Hepatocyte (in vitro differentiated cells): ENCODE data around the gene KRT7. TPM values are rescaled to one million over a fixed set of nuclear protein-coding genes. Genes with fewer than 3 reads are reported as not detected.

Experiments
- DNase-seq: peaks from one replicate; pipeline ENCODE4 v3.0.0-alpha.2; 2016; ENCODE audit warnings: low spot score
- H2AFZ ChIP-seq: fragments of 200-600 bp; sonication (generic); 2 replicates; pipeline ENCODE4 v1.6.0; 2016; ENCODE audit warnings: antibody characterized with exemption, mild to moderate bottlenecking
- H3K27ac ChIP-seq: fragments of 200-600 bp; sonication (generic); 2 replicates; pipeline ENCODE4 v1.5.1; 2016; ENCODE audit warnings: mild to moderate bottlenecking
- H3K27me3 ChIP-seq: fragments of 200-600 bp; sonication (generic); 2 replicates; pipeline ENCODE4 v1.6.1; 2016
- H3K36me3 ChIP-seq: fragments of 200-600 bp; sonication (generic); replicated peaks from 2 replicates; pipeline ENCODE4 v1.5.1; 2016; ENCODE audit warnings: low read depth; ENCODE audit not compliant: insufficient read depth
- H3K4me1 ChIP-seq: fragments of 200-600 bp; sonication (generic); 2 replicates; pipeline ENCODE4 v1.5.1; 2016; ENCODE audit warnings: mild to moderate bottlenecking, moderate library complexity; ENCODE audit not compliant: insufficient read depth
- H3K4me2 ChIP-seq: fragments of 200-600 bp; sonication (generic); 2 replicates; pipeline ENCODE4 v1.6.0; 2016
- H3K4me3 ChIP-seq: fragments of 200-600 bp; sonication (generic); 2 replicates; pipeline ENCODE4 v1.5.1; 2016; ENCODE audit warnings: mild to moderate bottlenecking
- H3K79me2 ChIP-seq: fragments of 200-600 bp; sonication (generic); 2 replicates; pipeline ENCODE4 v1.6.0; 2017; ENCODE audit warnings: mild to moderate bottlenecking
- H3K9me2 ChIP-seq: fragments of 200-600 bp; sonication (generic); replicated peaks from 2 replicates; pipeline ENCODE4 v1.6.0; 2017; ENCODE audit warnings: mild to moderate bottlenecking; ENCODE audit not compliant: insufficient read depth
- H3K9me3 ChIP-seq: fragments of 200-600 bp; sonication (generic); 2 replicates; pipeline ENCODE4 v1.5.1; 2016; ENCODE audit warnings: low read depth, mild to moderate bottlenecking
- H4K20me1 ChIP-seq: fragments of 200-600 bp; sonication (generic); 2 replicates; pipeline ENCODE4 v1.6.0; 2016; ENCODE audit warnings: mild to moderate bottlenecking; ENCODE audit not compliant: insufficient read depth, poor library complexity, severe bottlenecking
- CTCF ChIP-seq: fragments of 200-600 bp; sonication (generic); IDR thresholded peaks from 2 replicates; pipeline ENCODE4 v1.5.1; 2016; ENCODE audit warnings: antibody characterized with exemption, mild to moderate bottlenecking; ENCODE audit not compliant: poor library complexity
- EZH2 ChIP-seq: fragments of 200-600 bp; sonication (generic); IDR thresholded peaks from 2 replicates; pipeline ENCODE4 v1.6.1; 2016; ENCODE audit warnings: antibody characterized with exemption, mild to moderate bottlenecking, borderline replicate concordance
- EZH2phosphoT487 ChIP-seq: fragments of 200-600 bp; sonication (generic); IDR thresholded peaks from one replicate; pipeline ENCODE4 v1.6.1; 2018; ENCODE audit warnings: antibody characterized with exemption, mild to moderate bottlenecking, low read depth, moderate library complexity; ENCODE audit not compliant: unreplicated experiment, severe bottlenecking
- WGBS: methylation state at CpG from one replicate; pipeline ENCODE4 v1.1.6; 2016; ENCODE audit warnings: low lambda C conversion rate; ENCODE audit errors: missing lambda C conversion rate; 5-methylcytosine and 5-hydroxymethylcytosine counted together
- polyA plus RNA-seq: library from polyadenylated mRNA; unstranded; fragments of >200 nt; fragmentation: Nextera tagmentation; extraction: Ambion mirVana; gene quantifications from 2 replicates; pipeline ENCODE4 v1.2.1, GENCODE V29; 2016
- total RNA-seq: library from RNA; depleted of rRNA; stranded (reverse); fragments of >200 nt; gene quantifications from 2 replicates; pipeline ENCODE4 v1.2.3, GENCODE V29; 2014

Gene KRT7
- total and polyA plus RNA-seq, 2 experiments from 2014 or later, result 27.1 to 33.3 TPM

GRCh38 chr12:52229836-52230343 lies 3.2 kb upstream of the KRT7 start:
- no peak overlapping the region for H2AFZ ChIP-seq
- H3K4me3 ChIP-seq, result no peak overlapping the region
- H3K27ac ChIP-seq, result no peak overlapping the region
- 79% methylated on average over 2 of the region's 2 CpGs for WGBS
- no peaks in the 10 kb centered on the region for H3K9me2 ChIP-seq
- H3K9me3 ChIP-seq, result no peaks in the 10 kb centered on the region
- no peak for DNase-seq
- H3K4me1 ChIP-seq, result peaks cover 15% of the 10 kb centered on the region
- TF ChIP-seq EZH2phosphoT487 (no peak), CTCF (no peak), EZH2 (no peak)
- no peaks in the 10 kb centered on the region for H3K79me2 ChIP-seq
- H3K36me3 ChIP-seq, result no peaks in the 10 kb centered on the region
- H3K4me2 ChIP-seq, result no peak overlapping the region
- H3K27me3 ChIP-seq, result peaks cover 15% of the 10 kb centered on the region
- H4K20me1 ChIP-seq, result no peaks in the 10 kb centered on the region

DNA sequence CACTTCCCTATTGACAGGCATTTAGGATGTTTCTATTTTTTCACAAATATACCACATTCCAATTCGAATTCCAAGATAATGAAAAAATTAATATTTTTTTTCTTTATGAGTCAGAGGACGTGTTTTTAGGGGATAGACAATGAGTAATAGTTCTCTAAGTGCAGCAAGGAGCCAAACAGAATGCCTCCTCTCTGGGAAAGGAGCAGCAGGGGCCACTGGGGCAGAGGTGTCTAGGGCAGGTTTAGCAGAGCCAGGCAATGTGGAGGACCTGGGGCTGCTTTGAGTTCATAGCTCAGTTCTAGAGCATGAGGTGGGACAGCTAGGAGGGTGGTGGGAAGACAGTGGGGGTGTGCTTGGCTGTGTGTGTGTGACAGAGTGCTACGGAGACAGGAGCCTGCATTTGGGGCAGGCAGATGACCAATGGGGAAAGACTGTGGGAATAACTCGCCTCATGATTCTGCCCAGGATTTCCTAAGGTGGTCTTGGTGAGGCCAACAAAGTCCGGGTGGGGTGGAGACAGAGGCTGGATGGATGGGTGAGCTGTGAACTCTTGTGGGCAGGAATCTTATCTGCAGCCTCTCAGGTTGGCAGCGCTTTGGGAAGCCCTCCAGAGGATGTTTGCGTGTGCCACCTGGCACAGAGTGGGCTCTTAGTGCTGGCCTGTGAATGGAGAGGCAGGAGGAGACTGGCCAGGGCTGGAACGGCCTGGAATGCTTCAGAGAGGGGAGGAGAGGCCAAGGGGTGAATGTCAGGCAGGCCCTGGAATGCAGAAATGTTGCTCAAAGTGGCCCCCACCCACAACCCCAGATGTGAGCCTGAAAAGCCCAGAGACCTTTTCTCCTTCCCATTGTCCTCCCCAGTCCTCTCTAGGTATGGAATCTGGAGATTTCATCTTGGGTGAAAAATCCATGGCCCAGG lies 2.4 kb upstream of the KRT7 start:
- TF ChIP-seq CTCF (no peak), EZH2 (no peak), EZH2phosphoT487 (no peak)
- H3K27me3 ChIP-seq, result peaks cover 15% of the 10 kb centered on the region
- no peaks in the 10 kb centered on the region for H3K9me2 ChIP-seq
- no peaks in the 10 kb centered on the region for H3K36me3 ChIP-seq
- H3K4me1 ChIP-seq, result peaks cover 20% of the 10 kb centered on the region
- H3K4me3 ChIP-seq, result no peak overlapping the region
- no peak overlapping the region for H2AFZ ChIP-seq
- WGBS, result 73% methylated on average over 8 of the region's 8 CpGs
- no peak overlapping the region for H3K4me2 ChIP-seq
- H3K27ac ChIP-seq, result peak overlapping the region; percentile 23
- H3K9me3 ChIP-seq, result no peaks in the 10 kb centered on the region
- DNase-seq, result no peak
- H3K79me2 ChIP-seq, result no peaks in the 10 kb centered on the region
- no peaks in the 10 kb centered on the region for H4K20me1 ChIP-seq

GRCh38 chr12:52231305-52232202 lies 1.5 kb upstream of the KRT7 start:
- H3K4me1 ChIP-seq, result peaks cover 27% of the 10 kb centered on the region
- no peaks in the 10 kb centered on the region for H3K36me3 ChIP-seq
- no peaks in the 10 kb centered on the region for H3K79me2 ChIP-seq
- no peaks in the 10 kb centered on the region for H3K9me2 ChIP-seq
- no peak overlapping the region for H2AFZ ChIP-seq
- no peak overlapping the region for H3K27ac ChIP-seq
- no peak overlapping the region for H3K4me3 ChIP-seq
- DNase-seq, result no peak
- H4K20me1 ChIP-seq, result no peaks in the 10 kb centered on the region
- TF ChIP-seq EZH2phosphoT487 (no peak), EZH2 (no peak), CTCF (no peak)
- no peak overlapping the region for H3K4me2 ChIP-seq
- 73% methylated on average over 16 of the region's 16 CpGs for WGBS
- peaks cover 15% of the 10 kb centered on the region for H3K27me3 ChIP-seq
- H3K9me3 ChIP-seq, result no peaks in the 10 kb centered on the region
